ENCODE measurements around the gene ARAP1.

DNA sequence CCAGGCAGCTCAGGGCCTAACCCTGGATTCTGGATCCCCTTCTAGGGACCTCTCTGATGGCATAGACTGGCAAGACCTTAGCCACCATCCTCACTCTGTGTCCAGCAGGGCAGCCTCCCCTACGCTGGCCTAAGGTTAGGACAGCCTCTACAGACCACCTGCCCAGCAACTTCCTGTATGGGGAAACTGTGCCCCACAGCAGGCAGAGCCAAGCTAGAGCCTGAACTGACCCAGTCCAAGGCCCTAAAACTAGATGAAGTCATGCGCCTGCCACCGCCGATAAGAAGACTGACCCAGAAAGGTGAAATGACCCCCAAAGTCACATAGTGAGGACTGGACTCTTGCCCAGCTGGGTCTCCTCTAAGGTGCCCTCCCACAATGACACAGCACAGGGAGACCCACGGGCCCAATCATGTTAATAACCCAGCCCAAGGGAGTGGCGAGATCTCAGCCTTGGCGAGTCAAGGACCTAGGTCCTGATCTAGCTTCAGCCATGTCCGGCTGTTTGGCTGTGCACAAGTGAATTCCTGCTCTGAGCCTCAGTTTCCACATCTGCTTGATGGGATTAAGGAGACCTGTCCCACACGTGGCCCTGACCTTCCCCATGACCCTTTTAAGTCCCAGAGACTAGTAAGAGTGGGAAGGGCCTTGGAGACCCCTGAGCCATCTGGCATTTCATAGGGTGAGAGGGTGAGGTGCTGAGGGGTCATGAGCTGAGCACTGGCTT, 24.1 kb upstream of the ARAP1 start:
- TF ChIP-seq EZH2 (optimal IDR thresholded peaks at IDR 0.05; ENCODE audit: low read depth, low read length) = no peak
- TF ChIP-seq, protein P1, sequence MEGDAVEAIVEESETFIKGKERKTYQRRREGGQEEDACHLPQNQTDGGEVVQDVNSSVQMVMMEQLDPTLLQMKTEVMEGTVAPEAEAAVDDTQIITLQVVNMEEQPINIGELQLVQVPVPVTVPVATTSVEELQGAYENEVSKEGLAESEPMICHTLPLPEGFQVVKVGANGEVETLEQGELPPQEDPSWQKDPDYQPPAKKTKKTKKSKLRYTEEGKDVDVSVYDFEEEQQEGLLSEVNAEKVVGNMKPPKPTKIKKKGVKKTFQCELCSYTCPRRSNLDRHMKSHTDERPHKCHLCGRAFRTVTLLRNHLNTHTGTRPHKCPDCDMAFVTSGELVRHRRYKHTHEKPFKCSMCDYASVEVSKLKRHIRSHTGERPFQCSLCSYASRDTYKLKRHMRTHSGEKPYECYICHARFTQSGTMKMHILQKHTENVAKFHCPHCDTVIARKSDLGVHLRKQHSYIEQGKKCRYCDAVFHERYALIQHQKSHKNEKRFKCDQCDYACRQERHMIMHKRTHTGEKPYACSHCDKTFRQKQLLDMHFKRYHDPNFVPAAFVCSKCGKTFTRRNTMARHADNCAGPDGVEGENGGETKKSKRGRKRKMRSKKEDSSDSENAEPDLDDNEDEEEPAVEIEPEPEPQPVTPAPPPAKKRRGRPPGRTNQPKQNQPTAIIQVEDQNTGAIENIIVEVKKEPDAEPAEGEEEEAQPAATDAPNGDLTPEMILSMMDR (IDR thresholded peaks at IDR 0.05; ENCODE audit: low read length) = no peak
